ENCODE measurements around the gene KIRREL3. TPM values are rescaled to one million over a fixed set of nuclear protein-coding genes. Genes with fewer than 3 reads are reported as not detected.

The KIRREL3 gene
- total and polyA plus RNA-seq, 4 donors: 0.02 to 0.71 (median 0.15) TPM; not detected in 1

DNA sequence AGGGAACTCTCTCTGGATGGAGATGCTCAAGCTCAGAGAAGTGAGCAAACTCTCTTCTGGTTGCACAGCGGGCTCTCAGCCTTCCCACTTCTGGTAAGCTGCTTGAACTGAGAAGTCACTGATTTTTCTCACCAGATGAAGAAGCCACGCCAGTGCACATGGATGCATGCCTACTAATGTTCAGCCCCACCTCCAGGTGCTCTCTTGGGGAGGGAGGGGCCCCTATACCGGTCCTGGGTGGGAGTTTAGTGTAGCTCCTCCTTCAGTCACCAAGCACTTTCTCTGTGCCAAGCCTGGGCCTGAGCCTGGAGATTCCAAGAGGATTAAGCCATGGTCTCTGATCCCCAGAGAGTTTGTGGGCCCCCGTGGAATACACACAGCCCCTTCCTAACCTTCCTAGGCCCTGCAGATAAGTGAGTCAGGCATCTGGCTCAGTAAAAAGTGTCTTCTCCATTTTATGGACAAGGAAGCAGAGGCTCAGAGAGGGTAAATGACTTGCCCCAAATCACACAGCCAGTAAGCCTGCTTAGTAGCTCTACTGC lies 502.9 kb downstream of the KIRREL3 start:
- WGBS, 2 donors: 66 to 78% methylated on average over 4 of the region's 4 CpGs
- Histone ChIP-seq H3K27me3 (ENCODE audit: control insufficient read depth in 3 of 3, insufficient read depth in 3 of 3, low read length in 2 of 3) (peaks cover 0 to 18% (median 10%) of the 10 kb centered on the region in 3 donors), H3K4me1 (ENCODE audit: control insufficient read depth in 5 of 5, insufficient read depth in 5 of 5, low read length in 5 of 5) (peaks cover 0 to 4% (median 0%) of the 10 kb centered on the region in 5 donors), H3K36me3 (ENCODE audit: control insufficient read depth in 4 of 4, insufficient read depth in 4 of 4, low read length in 4 of 4) (no peaks in the 10 kb centered on the region), H3K27ac (ENCODE audit: low read depth in 1 of 2, low read length in 1 of 2) (no peak overlapping the region), H3K9me3 (ENCODE audit: control insufficient read depth in 4 of 4, insufficient read depth in 3 of 4, low read length in 3 of 4) (peaks cover 0 to 2% (median 0%) of the 10 kb centered on the region in 4 donors), H3K4me3 (no peak overlapping the region), H3K9ac (ENCODE audit: insufficient read depth in 1 of 2, low read length in 2 of 2) (no peak overlapping the region)
- DNase-seq (no peak), ATAC-seq (ENCODE audit: insufficient read depth, low FRiP score) (no peak)
- TF ChIP-seq, protein P1, sequence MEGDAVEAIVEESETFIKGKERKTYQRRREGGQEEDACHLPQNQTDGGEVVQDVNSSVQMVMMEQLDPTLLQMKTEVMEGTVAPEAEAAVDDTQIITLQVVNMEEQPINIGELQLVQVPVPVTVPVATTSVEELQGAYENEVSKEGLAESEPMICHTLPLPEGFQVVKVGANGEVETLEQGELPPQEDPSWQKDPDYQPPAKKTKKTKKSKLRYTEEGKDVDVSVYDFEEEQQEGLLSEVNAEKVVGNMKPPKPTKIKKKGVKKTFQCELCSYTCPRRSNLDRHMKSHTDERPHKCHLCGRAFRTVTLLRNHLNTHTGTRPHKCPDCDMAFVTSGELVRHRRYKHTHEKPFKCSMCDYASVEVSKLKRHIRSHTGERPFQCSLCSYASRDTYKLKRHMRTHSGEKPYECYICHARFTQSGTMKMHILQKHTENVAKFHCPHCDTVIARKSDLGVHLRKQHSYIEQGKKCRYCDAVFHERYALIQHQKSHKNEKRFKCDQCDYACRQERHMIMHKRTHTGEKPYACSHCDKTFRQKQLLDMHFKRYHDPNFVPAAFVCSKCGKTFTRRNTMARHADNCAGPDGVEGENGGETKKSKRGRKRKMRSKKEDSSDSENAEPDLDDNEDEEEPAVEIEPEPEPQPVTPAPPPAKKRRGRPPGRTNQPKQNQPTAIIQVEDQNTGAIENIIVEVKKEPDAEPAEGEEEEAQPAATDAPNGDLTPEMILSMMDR (IDR thresholded peaks at IDR 0.05; ENCODE audit: control extremely low read depth, extremely low read depth): no peak

DNA sequence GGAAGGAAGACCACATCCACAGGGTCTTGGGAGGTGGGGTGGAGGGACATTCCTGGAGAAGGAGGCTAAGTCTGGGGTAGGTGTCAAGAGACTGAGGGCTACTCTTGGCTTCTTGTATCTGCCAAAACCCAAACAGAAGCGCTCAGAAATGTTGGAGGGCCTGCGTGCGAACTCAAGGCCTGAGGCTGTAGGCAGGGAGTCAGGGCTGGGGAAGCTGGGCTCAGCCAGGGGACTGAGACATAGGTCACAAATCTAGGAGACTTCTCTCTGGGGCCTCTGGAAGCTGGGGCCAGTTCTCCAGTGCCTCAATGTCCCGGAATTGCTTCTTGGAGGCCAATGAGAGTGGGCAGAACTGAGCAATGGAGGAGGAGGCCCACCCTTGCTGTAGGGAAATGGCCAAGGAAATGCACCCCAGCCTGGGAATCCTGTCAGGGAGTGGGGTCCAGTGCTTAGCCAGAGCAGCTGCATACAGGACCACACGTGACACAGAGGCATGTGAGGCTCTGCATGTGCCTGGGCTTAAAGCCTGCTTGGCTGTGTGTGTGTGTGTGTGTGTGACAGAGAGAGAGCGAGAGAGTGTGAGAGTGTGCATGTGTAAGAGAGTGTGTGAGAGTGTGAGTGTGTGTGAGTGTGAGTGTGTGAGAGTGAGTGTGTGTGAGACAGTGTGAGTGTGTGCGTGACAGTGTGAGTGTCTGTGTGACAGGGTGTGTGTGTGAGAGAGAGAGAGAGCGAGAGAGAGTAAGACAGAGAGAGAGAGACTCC lies 503.8 kb downstream of the KIRREL3 start:
- H3K27ac ChIP-seq (ENCODE audit: low read depth in 1 of 2, low read length in 1 of 2): no peak overlapping the region
- H3K4me3 ChIP-seq: no peak overlapping the region
- 77 to 91% methylated on average over 8 of the region's 8 CpGs for WGBS, 2 donors
- peaks cover 0 to 2% (median 0%) of the 10 kb centered on the region in 4 donors for H3K9me3 ChIP-seq (ENCODE audit: control insufficient read depth in 4 of 4, insufficient read depth in 3 of 4, low read length in 3 of 4)
- TF ChIP-seq, protein P1 (IDR thresholded peaks at IDR 0.05; ENCODE audit: control extremely low read depth, extremely low read depth): no peak
- ATAC-seq (ENCODE audit: insufficient read depth, low FRiP score) (peak; percentile 14), DNase-seq (peak; percentile 47 to 76 (median 55))
- H3K27me3 ChIP-seq (ENCODE audit: control insufficient read depth in 3 of 3, insufficient read depth in 3 of 3, low read length in 2 of 3): peaks cover 0 to 15% (median 6%) of the 10 kb centered on the region in 3 donors
- H3K9ac ChIP-seq (ENCODE audit: insufficient read depth in 1 of 2, low read length in 2 of 2): no peak overlapping the region
- peaks cover 0 to 4% (median 0%) of the 10 kb centered on the region in 5 donors for H3K4me1 ChIP-seq (ENCODE audit: control insufficient read depth in 5 of 5, insufficient read depth in 5 of 5, low read length in 5 of 5)
- no peaks in the 10 kb centered on the region for H3K36me3 ChIP-seq (ENCODE audit: control insufficient read depth in 4 of 4, insufficient read depth in 4 of 4, low read length in 4 of 4)

DNA sequence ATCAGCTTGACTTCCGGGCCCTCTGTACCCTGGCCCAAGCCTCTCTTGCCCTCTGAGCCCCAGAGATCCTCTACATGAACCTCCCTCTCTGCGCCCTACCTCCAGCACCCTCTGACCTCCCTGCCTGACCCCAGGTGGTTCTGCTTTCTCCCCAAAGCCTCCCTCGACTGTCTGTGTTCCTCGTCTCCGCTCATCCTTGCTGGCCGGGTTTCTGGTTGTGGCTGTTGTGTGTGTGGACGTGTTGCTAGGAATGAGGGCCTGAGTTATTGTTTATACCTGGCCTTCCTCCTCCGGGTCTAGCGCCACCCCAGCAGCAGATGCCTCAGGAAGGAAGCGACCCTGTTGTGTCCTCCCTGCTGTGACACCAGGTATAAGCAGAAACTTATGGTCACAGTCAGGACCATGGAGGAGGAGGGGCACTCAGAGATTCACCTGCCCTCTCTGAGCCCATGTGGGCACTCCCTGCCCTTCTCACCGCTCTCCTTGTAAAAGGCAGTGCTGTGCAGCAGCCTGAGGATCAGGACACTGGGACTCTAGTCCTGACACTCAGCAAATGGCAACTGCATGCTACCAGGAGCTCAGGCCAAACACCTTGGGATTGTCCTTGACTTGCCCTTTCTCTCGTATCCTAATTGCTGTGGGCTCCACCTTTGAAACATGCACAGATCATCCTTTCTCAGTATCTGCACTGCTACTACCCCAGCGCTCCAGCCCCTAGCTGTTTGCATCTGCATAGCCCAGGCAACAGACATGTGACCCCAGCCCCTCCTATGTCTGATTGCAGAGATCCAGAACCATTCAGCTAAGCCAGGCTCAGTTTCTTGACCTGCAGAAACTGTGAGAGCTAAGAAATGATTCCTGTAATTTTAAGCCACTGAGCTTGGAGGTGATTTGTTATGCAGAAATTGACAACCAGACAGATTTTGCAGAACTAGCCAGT lies 505.0 kb downstream of the KIRREL3 start:
- H3K36me3 ChIP-seq (ENCODE audit: control insufficient read depth in 4 of 4, insufficient read depth in 4 of 4, low read length in 4 of 4): no peaks in the 10 kb centered on the region
- TF ChIP-seq, protein P1 (IDR thresholded peaks at IDR 0.05; ENCODE audit: control extremely low read depth, extremely low read depth): no peak
- H3K27me3 ChIP-seq (ENCODE audit: control insufficient read depth in 3 of 3, insufficient read depth in 3 of 3, low read length in 2 of 3): peaks cover 0 to 9% (median 2%) of the 10 kb centered on the region in 3 donors
- peaks cover 0 to 4% (median 0%) of the 10 kb centered on the region in 5 donors for H3K4me1 ChIP-seq (ENCODE audit: control insufficient read depth in 5 of 5, insufficient read depth in 5 of 5, low read length in 5 of 5)
- no peak overlapping the region for H3K4me3 ChIP-seq
- DNase-seq (no peak), ATAC-seq (ENCODE audit: insufficient read depth, low FRiP score) (no peak)
- H3K27ac ChIP-seq (ENCODE audit: low read depth in 1 of 2, low read length in 1 of 2): no peak overlapping the region
- H3K9ac ChIP-seq (ENCODE audit: insufficient read depth in 1 of 2, low read length in 2 of 2): no peak overlapping the region
- WGBS, 2 donors: 84 to 87% methylated on average over 13 of the region's 13 CpGs
- no peaks in the 10 kb centered on the region for H3K9me3 ChIP-seq (ENCODE audit: control insufficient read depth in 4 of 4, insufficient read depth in 3 of 4, low read length in 3 of 4)
